C1 segment of cervical spinal cord (tissue), 14 donors: ENCODE data around the gene PA2G4.

ENCODE experiments used
- DNase-seq, 14 donors: peaks; one replicate each; lab custom pipeline; 2025; lab: John Stamatoyannopoulos, UW

PA2G4 gene

GRCh38 chr12:56124133-56124532, 19.8 kb downstream of the PA2G4 start:
- DNase-seq: no peak

- no peak for DNase-seq
Measured at GRCh38 chr12:56126732-56127239, 22.4 kb downstream of the PA2G4 start.

- no peak for DNase-seq
Measured at GRCh38 chr12:56127485-56127887, 23.1 kb downstream of the PA2G4 start.

DNA sequence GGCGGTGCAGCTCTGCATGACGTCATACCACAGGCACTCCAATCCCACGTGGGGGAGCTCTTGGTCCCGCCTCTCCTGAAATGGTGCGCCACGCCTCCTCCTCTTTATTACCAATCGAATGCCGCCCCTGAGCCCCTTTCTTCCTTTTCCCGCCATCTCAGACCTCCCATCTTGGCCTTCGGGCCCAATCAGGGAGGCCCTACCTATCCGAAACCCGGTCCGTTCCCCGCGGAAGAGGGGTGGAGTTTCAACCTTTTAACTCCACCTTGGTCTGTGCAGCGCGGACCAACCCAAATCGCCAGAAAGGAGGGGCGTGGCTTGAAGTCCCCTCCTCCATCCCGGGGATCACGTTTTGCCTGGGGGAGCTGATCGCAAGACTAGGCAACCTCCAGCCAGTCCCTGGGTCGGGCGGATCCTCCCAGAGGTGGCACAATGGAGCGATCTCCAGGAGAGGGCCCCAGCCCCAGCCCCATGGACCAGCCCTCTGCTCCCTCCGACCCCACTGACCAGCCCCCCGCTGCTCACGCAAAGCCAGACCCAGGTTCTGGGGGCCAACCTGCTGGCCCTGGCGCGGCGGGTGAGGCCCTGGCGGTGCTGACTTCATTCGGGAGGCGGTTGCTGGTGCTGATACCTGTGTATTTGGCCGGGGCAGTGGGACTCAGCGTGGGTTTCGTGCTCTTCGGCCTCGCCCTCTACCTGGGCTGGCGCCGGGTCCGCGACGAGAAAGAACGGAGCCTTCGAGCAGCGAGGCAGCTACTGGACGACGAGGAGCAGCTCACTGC, 23.7 kb downstream of the PA2G4 start, which contains the start of gene ESYT1:
TSS of gene ESYT1 (plus strand) at position 380 of the 782 bp plus-strand sequence. CDS start at position 433, 53 bp downstream.
- DNase-seq: peak; percentile 51 to 100 (median 94)

DNA sequence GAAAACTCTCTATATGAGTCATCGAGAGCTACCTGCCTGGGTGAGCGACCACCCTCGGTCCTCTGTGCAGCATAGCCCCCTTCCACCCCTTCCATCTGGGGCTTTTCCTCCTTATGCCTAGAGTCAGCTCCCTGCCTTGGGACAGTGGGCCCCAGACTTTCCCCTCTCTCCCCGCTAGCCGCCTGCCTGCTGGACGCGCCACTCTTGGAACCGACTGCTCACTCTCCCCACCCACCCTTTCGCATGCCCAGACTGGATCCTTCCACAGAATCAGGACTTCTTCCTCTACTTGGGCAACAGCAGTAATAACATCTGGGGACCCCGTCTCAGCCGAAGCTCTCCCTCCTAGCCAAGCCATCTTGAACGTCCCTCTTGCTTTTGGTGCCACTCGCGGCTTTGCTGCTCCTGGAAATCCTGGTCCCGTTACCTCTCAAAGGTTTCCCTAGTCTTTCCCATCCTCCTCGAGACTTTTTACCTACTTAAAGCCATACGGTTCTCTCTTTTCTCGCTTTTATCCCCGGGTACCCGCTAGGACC, 24.4 kb downstream of the PA2G4 start:
- peak in 6 of 14 donors; percentile 27 to 45 (median 40) for DNase-seq

DNA sequence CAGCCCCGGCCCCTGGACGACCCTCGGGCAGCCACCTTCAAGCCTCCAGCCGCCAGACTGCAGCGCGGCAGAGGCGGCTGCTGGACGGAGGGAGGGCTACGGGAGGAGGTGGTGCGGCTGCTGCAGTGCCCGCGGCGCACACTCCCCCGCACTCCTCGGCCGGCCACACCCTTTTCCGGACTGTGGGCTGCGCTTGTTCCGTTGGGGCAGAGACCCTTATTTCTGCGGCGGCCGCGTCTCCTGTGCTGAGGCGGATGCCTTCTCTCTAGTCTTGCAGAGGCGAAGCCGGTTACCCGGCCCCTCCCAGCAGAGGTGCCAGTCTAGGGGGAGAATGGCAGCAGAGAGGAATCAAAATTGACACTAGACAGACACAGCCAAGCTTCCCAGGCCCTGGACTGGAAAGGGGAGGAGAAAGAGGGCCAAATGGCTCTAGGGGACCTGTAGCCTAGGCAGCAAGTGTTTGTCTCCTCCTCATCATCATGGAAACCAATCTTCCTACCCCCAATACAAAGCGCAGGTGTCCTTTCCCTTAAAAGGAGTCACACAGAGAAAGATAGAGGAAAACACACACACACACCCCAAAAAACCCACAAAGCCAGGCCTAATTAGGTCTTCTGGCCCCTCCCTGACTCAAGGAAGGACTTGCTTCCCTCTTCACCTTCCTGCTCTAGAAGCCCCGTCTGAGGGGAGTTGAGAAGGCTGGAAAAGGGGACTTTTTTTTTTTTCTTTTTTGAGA, 25.0 kb downstream of the PA2G4 start:
- peak in 9 of 14 donors; percentile 10 to 44 (median 33) for DNase-seq

GRCh38 chr12:56129942-56130495, 25.7 kb downstream of the PA2G4 start:
- no peak for DNase-seq

DNA sequence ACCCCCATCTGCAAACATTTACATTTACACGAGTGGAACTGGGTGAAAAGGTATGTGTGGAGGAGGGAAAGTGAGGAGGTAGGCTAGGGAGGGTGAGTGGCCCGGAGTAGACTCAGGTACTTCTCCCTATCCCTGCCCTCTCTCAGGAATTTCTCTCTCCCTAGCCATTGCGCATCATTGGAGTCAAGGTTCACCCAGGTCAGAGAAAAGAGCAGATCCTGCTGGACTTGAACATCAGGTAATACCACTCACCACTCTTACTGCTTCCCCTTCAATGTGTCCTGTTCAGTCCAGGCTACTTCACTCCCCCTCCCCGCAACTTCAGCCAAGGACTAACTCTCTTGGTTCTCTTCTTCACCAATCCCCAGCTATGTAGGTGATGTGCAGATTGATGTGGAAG, 26.5 kb downstream of the PA2G4 start:
- DNase-seq: no peak

DNA sequence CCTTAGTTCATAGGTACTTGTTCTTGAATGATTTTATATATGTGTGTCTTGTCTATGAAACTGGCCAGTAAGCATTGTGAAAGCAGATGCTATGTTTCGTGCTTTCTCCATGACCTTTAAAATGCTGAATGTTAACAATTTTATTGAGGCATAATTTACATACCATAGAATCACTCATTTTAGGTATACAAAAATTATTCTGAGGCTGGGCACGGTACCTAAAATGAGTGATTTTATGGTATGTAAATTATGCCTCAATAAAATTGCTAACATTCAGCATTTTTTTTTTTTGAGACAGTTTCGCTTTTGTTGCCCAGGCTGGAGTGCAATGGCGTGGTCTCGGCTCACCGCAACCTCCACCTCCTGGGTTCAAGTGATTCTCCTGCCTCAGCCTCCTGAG, 30.5 kb downstream of the PA2G4 start:
- DNase-seq: no peak

- DNase-seq: no peak
Measured at GRCh38 chr12:56137853-56138571, 33.7 kb downstream of the PA2G4 start.

DNA sequence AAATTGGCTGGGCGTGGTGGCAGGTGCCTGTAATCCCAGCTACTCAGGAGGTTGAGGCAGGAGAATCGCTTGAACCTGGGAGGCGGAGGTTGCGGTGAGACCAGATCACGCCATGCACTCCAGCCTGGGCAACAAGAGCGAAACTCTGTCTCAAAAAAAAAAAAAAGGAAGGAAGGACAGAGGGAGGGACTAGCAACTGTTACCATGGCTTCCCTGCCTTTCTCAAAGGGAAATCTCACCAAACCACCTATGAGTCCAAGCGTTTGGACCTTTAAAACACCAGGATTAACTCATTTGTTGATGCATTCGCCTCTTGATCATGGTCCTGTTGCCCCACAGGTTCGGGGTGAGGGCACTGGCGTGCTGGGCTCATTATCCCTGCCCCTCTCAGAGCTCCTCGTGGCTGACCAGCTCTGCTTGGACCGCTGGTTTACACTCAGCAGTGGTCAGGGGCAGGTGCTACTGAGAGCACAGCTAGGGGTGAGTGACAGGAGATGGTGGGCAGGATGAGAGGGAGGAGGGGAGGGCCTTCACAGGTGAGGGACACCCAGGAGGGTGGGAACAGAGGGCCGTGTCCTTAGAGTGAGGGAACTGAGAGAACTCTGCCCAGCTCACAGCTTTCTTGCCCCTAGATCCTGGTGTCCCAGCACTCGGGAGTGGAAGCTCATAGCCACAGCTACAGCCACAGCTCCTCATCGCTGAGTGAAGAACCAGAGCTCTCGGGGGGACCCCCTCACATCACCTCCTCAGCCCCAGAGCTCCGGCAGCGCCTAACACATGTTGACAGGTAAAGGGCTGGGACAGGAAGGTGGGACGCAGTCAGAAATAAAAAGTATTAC, 37.8 kb downstream of the PA2G4 start:
- DNase-seq: no peak

GRCh38 chr12:56143217-56143616, 38.9 kb downstream of the PA2G4 start:
- DNase-seq: no peak

DNA sequence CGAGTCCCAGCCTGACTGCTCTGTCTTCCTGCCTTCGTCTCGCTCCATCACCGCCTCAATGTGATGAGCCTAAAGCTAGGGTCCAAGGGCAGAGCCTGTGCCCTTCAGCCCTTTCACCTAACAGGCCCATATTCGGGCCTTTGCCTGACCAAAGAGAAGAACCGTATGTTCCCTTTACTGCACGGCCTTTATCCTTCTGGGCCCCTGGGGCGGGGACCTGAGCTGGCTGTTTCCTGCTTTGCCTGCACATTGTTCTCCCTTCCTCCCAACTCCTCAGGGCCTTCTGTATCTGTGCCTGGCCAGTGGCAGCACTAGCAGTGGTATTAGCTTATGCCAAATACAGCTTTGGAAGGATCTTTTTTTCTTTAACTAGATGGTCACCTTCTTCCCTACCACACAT, 39.5 kb downstream of the PA2G4 start:
- no peak for DNase-seq

GRCh38 chr12:56145217-56145616, 40.9 kb downstream of the PA2G4 start:
- no peak for DNase-seq

GRCh38 chr12:56146492-56147460, 42.4 kb downstream of the PA2G4 start:
- no peak for DNase-seq

- no peak for DNase-seq
Measured at GRCh38 chr12:56150563-56150962, 46.2 kb downstream of the PA2G4 start.

DNA sequence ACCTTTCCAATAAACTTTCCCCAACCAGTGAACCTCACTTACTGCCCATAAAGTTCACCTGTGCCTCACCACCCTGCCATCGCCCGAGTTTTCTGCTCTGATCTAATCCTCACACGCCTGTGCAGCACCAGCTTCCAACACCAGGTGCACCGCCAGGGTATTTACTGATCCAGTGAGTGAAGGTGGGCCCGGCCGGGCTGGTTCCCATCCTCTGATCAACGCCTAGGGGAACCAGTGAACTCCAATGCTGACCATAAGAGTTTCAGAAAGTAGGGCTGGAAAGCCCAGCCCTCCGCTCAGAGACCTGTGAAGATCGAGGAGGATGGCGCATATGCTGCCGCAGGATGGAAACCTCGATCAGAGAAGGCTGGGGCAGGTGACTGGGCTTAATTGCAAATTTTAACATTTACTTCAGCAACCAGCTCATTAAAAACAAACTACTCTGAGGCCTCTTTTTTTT, 47.3 kb downstream of the PA2G4 start:
- DNase-seq: peak in 4 of 14 donors; percentile 46 to 69 (median 56)

DNA sequence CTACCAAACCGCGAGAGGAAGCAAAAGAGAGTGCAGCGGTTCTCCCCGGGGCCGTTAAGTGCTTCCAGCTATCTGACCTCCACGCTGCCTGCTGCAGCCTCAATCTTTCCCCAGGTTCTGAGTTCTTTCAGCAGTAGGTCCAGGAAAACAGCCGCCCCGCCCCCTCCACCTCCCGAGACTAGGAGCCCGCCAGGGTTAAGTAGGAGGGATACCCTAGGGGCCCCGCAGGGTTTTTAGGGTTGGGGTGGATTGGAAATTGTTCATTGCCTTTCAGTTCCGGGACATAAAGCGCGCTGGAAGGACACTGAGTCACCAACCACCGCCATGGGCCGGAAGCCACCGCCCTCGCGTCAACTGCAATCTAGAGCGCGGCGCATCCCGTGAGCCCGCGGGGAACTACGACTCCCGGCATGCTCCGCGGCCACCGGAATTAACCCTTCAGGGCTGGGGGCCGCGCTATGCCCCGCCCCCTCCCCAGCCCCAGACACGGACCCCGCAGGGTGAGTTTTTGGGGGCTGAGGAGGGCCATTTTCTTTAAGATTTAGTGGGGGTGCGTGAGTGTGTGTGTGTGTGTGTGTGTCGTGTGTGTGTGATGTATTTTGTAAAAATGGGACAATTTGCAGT, 47.9 kb downstream of the PA2G4 start, which contains the start of gene MYL6B:
TSS of gene MYL6B (plus strand) at position 456 of the 624 bp plus-strand sequence. CDS start 1,332 bp downstream, outside the sequence.
- peak; percentile 37 to 91 (median 83) for DNase-seq
